ENCODE results near the gene ZNF302.

Gene ZNF302

GRCh38 chr19:34733746-34734536 lies 56.5 kb downstream of the ZNF302 start, which contains the start of gene ZNF181:
ZNF181 (plus strand) TSS chr19:34734243; CDS start chr19:34735038, 795 bp downstream.
- peak; percentile 71 for DNase-seq

DNA sequence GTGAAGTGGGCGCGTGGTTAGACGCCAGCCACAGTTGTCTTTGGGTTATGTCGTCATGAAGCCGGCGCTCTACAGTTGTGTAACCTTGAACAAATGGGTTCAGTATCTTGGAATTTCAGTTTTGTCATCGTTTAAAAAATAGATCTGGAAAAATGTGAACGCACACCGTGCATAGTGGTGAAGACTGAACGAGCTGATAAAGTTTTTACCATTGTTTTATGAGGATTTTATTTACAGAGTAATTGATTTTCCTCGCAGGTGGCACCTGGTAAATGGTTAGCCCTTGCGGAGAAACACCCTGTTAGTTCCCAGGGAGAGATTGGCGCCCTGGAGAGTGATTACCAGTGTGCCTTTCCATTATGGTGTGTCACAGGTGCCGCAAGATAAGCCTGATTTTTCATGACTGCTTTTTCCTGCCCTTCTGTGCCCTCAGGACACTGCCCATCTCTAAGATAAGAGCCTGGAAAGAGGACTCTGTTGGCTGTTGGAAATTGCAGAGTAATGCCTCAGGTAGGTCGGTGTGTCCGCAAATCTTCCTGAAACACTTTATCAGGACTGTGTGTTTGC lies 57.1 kb downstream of the ZNF302 start:
- DNase-seq, result no peak

All from activated gamma-delta T cell treated with Interleukin-2 at 50 U/mL for 16 hours (primary cell).